WTC11 (cell line): ENCODE results near the gene EPGN. TPM values are rescaled to one million over a fixed set of nuclear protein-coding genes. Genes with fewer than 3 reads are reported as not detected.

Experiments
- ATAC-seq: fragments of 200-7000 bp; cut with Tn5 transposase; 2 replicates; pipeline ENCODE4 v1.10.0; 2021; ENCODE audit warnings: mild to moderate bottlenecking, moderate library complexity
- CTCF ChIA-PET: fragments of 300-600 bp; sonication (Branson Sonifier 250); formaldehyde crosslinking; loops from one replicate; lab custom pipeline; 2021; ENCODE audit warnings: antibody characterized with exemption; lab: Charles Lee
- POLR2A ChIA-PET: fragments of 350-600 bp; sonication (Branson Sonifier 250); formaldehyde crosslinking; loops from one replicate; lab custom pipeline; 2021; ENCODE audit warnings: antibody characterized with exemption; lab: Charles Lee
- DNase-seq: peaks from one replicate; pipeline ENCODE4 v3.0.0; 2021; ENCODE audit warnings: low spot score
- H3K27ac Mint-ChIP-seq: 2 replicates; pipeline ENCODE4 v1.8.0; 2021; ENCODE audit warnings: mixed read lengths
- H3K27me3 Mint-ChIP-seq: 2 replicates; pipeline ENCODE4 v1.8.0; 2021; ENCODE audit warnings: low read depth, mild to moderate bottlenecking, moderate library complexity, mixed read lengths
- H3K36me3 Mint-ChIP-seq: 2 replicates; pipeline ENCODE4 v1.8.0; 2021; ENCODE audit warnings: mixed read lengths
- H3K4me1 Mint-ChIP-seq: 2 replicates; pipeline ENCODE4 v1.8.0; 2022; ENCODE audit warnings: mixed read lengths
- H3K4me3 Mint-ChIP-seq: 2 replicates; pipeline ENCODE4 v1.8.0; 2021; ENCODE audit warnings: mild to moderate bottlenecking, moderate library complexity, mixed read lengths
- H3K9me3 Mint-ChIP-seq: 2 replicates; pipeline ENCODE4 v1.8.0; 2021; ENCODE audit warnings: mixed read lengths
- CREB1 ChIP-seq: sonication (generic); formaldehyde crosslinking; IDR thresholded peaks from 2 replicates; pipeline ENCODE4 v1.8.0; 2023; ENCODE audit warnings: mild to moderate bottlenecking, missing genetic modification reagents
- ELF4 ChIP-seq: sonication (generic); formaldehyde crosslinking; IDR thresholded peaks from 2 replicates; pipeline ENCODE4 v1.8.1; 2022; ENCODE audit warnings: low read depth, mild to moderate bottlenecking, moderate library complexity, missing genetic modification reagents
- EMX1 ChIP-seq: fragments of 250-450 bp; sonication (Bioruptor Pico); IDR thresholded peaks from 2 replicates; pipeline ENCODE4 v1.8.0; 2021; ENCODE audit warnings: mild to moderate bottlenecking
- ESRRA ChIP-seq: sonication (generic); formaldehyde crosslinking; IDR thresholded peaks from 2 replicates; pipeline ENCODE4 v1.8.1; 2022; ENCODE audit warnings: mild to moderate bottlenecking, missing genetic modification reagents, borderline replicate concordance
- ETV6 ChIP-seq: sonication (generic); formaldehyde crosslinking; IDR thresholded peaks from 2 replicates; pipeline ENCODE4 v1.8.1; 2022; ENCODE audit warnings: mild to moderate bottlenecking, missing genetic modification reagents
- HMGA2 ChIP-seq: fragments of 250-450 bp; sonication (Bioruptor Pico); IDR thresholded peaks from 2 replicates; pipeline ENCODE4 v1.4.0; 2021; ENCODE audit warnings: mild to moderate bottlenecking, moderate library complexity
- NFE2L1 ChIP-seq: sonication (generic); formaldehyde crosslinking; IDR thresholded peaks from 2 replicates; pipeline ENCODE4 v1.8.1; 2023; ENCODE audit warnings: missing genetic modification reagents
- NR3C1 ChIP-seq: sonication (generic); formaldehyde crosslinking; conservative IDR thresholded peaks from 2 replicates; pipeline ENCODE4 v1.8.1; 2023; ENCODE audit warnings: low read depth, mild to moderate bottlenecking, missing genetic modification reagents
- PRRX2 ChIP-seq: fragments of 250-450 bp; sonication (Bioruptor Pico); IDR thresholded peaks from 2 replicates; pipeline ENCODE4 v1.8.0; 2021; ENCODE audit warnings: mild to moderate bottlenecking
- SMAD3 ChIP-seq: sonication (generic); formaldehyde crosslinking; IDR thresholded peaks from 2 replicates; pipeline ENCODE4 v1.8.0; 2022; ENCODE audit warnings: missing genetic modification reagents, mild to moderate bottlenecking, borderline replicate concordance
- ZNF219 ChIP-seq: sonication (generic); formaldehyde crosslinking; IDR thresholded peaks from 2 replicates; pipeline ENCODE4 v1.8.0; 2023; ENCODE audit warnings: missing genetic modification reagents, mild to moderate bottlenecking, borderline replicate concordance
- ZNF263 ChIP-seq: sonication (generic); formaldehyde crosslinking; IDR thresholded peaks from 2 replicates; pipeline ENCODE4 v1.8.1; 2022; ENCODE audit warnings: low read depth, mild to moderate bottlenecking, moderate library complexity, missing genetic modification reagents
- ZNF396 ChIP-seq: fragments of 250-450 bp; sonication (Bioruptor Pico); IDR thresholded peaks from 2 replicates; pipeline ENCODE4 v1.8.0; 2021; ENCODE audit warnings: mild to moderate bottlenecking, moderate library complexity, borderline replicate concordance
- ZNF416 ChIP-seq: fragments of 250-450 bp; sonication (Bioruptor Pico); IDR thresholded peaks from 2 replicates; pipeline ENCODE4 v1.9.0; 2021; ENCODE audit warnings: mild to moderate bottlenecking, inconsistent platforms
- ZNF423 ChIP-seq: fragments of 250-450 bp; sonication (Bioruptor Pico); IDR thresholded peaks from 2 replicates; pipeline ENCODE4 v2.1.2; 2022; ENCODE audit warnings: mild to moderate bottlenecking, moderate library complexity
- total RNA-seq: library from RNA; stranded (reverse); gene quantifications from 3 replicates; pipeline ENCODE4 v1.2.3, GENCODE V29; 2021
- TF ChIP-seq, protein P1 (sequence below): sonication (generic); formaldehyde crosslinking; conservative IDR thresholded peaks from 2 replicates; pipeline ENCODE4 v1.8.1; 2022; ENCODE audit warnings: mild to moderate bottlenecking, missing genetic modification reagents
- TF ChIP-seq, protein P2 (sequence below): sonication (generic); formaldehyde crosslinking; IDR thresholded peaks from 2 replicates; pipeline ENCODE4 v1.8.0; 2023; ENCODE audit warnings: missing genetic modification reagents, mild to moderate bottlenecking, borderline replicate concordance
- TF ChIP-seq, protein P3 (sequence below): fragments of 250-450 bp; sonication (Bioruptor Pico); IDR thresholded peaks from 2 replicates; pipeline ENCODE4 v1.9.0; 2021; ENCODE audit warnings: moderate library complexity, mild to moderate bottlenecking, inconsistent platforms, borderline replicate concordance
- TF ChIP-seq, protein P4 (sequence below): sonication (generic); formaldehyde crosslinking; IDR thresholded peaks from 2 replicates; pipeline ENCODE4 v1.8.0; 2023; ENCODE audit warnings: missing genetic modification reagents
- TF ChIP-seq, protein P5 (sequence below): fragments of 250-450 bp; sonication (Bioruptor Pico); IDR thresholded peaks from 2 replicates; pipeline ENCODE4 v1.8.0; 2021; ENCODE audit warnings: mild to moderate bottlenecking
- TF ChIP-seq, protein P6 (sequence below): fragments of 250-450 bp; sonication (Bioruptor Pico); IDR thresholded peaks from 2 replicates; pipeline ENCODE4 v2.1.2; 2022; ENCODE audit warnings: mild to moderate bottlenecking, moderate library complexity
- TF ChIP-seq, protein P7 (sequence below): sonication (generic); formaldehyde crosslinking; IDR thresholded peaks from 2 replicates; pipeline ENCODE4 v1.8.1; 2022; ENCODE audit warnings: missing genetic modification reagents, borderline replicate concordance

The EPGN gene
- total RNA-seq, 1 experiment from 2014 or later: not detected

DNA sequence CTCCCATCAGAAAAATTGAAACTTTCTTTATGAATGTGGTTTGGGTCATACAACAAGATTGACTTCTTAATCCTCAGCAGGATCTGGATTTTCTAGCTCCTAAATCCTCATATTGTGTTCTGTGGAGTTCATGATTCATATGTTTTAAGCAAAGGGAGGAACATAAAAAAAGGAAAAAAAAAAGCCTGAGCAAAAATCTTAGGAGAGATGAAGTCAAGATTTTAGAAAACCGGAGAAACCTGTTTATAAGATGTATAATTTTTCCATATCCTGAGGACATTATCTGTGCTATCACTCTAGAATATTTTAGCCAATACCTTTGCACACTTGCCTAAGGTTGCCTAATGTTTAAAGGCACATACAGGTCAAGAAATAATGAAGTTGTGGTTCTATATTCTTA is 49.7 kb downstream of the EPGN start:
- peaks cover 1% of the 10 kb centered on the region; the same call in 1 of the 2 replicates for H3K27me3 Mint-ChIP-seq
- H3K27ac Mint-ChIP-seq: no peak overlapping the region

DNA sequence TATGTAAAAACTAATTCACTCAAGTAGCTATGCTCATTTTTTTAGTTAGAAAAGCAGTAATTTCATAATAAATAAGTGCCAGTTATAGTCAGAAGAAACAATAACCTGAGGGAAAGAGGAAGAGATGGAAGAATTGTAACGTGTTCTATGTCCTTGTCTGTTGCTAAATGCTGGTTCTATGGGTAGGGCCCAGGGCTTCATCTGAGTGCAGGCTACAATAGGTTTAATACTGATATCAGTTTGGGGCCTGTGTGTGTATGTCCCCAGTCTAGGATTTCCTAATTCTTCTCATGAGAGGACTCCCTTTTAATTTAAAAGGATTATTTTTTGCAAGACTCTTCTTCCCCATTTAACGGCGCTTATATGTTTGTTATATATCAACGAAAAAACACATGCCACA is 53.4 kb downstream of the EPGN start:
- POLR2A ChIA-PET: no interaction called here
- peaks cover 13% of the 10 kb centered on the region for H3K4me1 Mint-ChIP-seq
- H3K27me3 Mint-ChIP-seq: peaks cover 30% of the 10 kb centered on the region
- H3K4me3 Mint-ChIP-seq: no peak overlapping the region
- DNase-seq (no peak), ATAC-seq (no peak)
- H3K27ac Mint-ChIP-seq: no peak overlapping the region
- no peaks in the 10 kb centered on the region for H3K36me3 Mint-ChIP-seq
- no peaks in the 10 kb centered on the region for H3K9me3 Mint-ChIP-seq
- TF ChIP-seq, protein P1, sequence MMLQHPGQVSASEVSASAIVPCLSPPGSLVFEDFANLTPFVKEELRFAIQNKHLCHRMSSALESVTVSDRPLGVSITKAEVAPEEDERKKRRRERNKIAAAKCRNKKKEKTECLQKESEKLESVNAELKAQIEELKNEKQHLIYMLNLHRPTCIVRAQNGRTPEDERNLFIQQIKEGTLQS (CRISPR knock-in tag): no peak
- no peak for TF ChIP-seq ZNF396 (CRISPR knock-in tag)
- TF ChIP-seq ZNF219 (CRISPR knock-in tag): no peak
- no peak for TF ChIP-seq ETV6 (CRISPR knock-in tag)
- TF ChIP-seq EMX1: no peak
- no peak for TF ChIP-seq CREB1 (CRISPR knock-in tag)
- TF ChIP-seq, protein P2, sequence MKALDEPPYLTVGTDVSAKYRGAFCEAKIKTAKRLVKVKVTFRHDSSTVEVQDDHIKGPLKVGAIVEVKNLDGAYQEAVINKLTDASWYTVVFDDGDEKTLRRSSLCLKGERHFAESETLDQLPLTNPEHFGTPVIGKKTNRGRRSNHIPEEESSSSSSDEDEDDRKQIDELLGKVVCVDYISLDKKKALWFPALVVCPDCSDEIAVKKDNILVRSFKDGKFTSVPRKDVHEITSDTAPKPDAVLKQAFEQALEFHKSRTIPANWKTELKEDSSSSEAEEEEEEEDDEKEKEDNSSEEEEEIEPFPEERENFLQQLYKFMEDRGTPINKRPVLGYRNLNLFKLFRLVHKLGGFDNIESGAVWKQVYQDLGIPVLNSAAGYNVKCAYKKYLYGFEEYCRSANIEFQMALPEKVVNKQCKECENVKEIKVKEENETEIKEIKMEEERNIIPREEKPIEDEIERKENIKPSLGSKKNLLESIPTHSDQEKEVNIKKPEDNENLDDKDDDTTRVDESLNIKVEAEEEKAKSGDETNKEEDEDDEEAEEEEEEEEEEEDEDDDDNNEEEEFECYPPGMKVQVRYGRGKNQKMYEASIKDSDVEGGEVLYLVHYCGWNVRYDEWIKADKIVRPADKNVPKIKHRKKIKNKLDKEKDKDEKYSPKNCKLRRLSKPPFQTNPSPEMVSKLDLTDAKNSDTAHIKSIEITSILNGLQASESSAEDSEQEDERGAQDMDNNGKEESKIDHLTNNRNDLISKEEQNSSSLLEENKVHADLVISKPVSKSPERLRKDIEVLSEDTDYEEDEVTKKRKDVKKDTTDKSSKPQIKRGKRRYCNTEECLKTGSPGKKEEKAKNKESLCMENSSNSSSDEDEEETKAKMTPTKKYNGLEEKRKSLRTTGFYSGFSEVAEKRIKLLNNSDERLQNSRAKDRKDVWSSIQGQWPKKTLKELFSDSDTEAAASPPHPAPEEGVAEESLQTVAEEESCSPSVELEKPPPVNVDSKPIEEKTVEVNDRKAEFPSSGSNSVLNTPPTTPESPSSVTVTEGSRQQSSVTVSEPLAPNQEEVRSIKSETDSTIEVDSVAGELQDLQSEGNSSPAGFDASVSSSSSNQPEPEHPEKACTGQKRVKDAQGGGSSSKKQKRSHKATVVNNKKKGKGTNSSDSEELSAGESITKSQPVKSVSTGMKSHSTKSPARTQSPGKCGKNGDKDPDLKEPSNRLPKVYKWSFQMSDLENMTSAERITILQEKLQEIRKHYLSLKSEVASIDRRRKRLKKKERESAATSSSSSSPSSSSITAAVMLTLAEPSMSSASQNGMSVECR (CRISPR knock-in tag): no peak
- TF ChIP-seq, protein P3, sequence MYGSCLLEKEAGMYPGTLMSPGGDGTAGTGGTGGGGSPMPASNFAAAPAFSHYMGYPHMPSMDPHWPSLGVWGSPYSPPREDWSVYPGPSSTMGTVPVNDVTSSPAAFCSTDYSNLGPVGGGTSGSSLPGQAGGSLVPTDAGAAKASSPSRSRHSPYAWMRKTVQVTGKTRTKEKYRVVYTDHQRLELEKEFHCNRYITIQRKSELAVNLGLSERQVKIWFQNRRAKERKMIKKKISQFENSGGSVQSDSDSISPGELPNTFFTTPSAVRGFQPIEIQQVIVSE (CRISPR knock-in tag): no peak
- no peak for TF ChIP-seq PRRX2 (CRISPR knock-in tag)
- CTCF ChIA-PET: no interaction called here

More for the DNA sequence above, 49.7 kb downstream of the EPGN start:
- DNase-seq: no peak
- ChIA-PET POLR2A (no interaction called here), CTCF (no interaction called here)
- Mint-ChIP-seq H3K4me1 (0 out of 2 replicates have a peak, but pooled peaks cover 4% of the 10 kb centered on the region), H3K9me3 (no peaks in the 10 kb centered on the region), H3K36me3 (no peaks in the 10 kb centered on the region)
- TF ChIP-seq SMAD3 (CRISPR knock-in tag): no peak
- TF ChIP-seq NFE2L1 (CRISPR knock-in tag): no peak
- TF ChIP-seq, all 79 proteins: peak for 0
- ATAC-seq: no peak
- H3K4me3 Mint-ChIP-seq: no peak overlapping the region

DNA sequence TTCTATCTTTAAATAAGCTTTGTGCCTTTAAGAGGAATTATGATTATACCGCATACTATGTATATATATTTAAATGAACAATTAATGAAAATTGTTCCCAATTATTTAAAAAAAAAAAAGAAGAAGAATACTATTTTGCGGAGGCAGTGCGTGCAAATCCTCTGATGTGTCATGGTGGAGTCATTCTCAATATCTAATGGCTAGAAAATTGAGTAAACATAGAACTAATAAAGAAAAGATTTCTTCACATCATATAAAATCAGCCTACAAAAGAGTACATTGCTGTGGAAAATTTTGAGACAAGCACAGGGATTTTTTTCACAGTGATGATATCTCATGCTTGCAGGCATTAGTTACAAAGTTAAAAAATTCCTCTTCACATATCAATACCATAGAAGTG is 54.1 kb downstream of the EPGN start:
- Mint-ChIP-seq H3K4me3 (no peak overlapping the region), H3K27ac (no peak overlapping the region), H3K36me3 (no peaks in the 10 kb centered on the region), H3K27me3 (peaks cover 31% of the 10 kb centered on the region), H3K4me1 (peaks cover 13% of the 10 kb centered on the region), H3K9me3 (no peaks in the 10 kb centered on the region)
- CTCF ChIA-PET: no interaction called here
- DNase-seq (no peak), ATAC-seq (no peak)
- POLR2A ChIA-PET: no interaction called here
- TF ChIP-seq ZNF263 (CRISPR knock-in tag): no peak
- TF ChIP-seq, protein P4, sequence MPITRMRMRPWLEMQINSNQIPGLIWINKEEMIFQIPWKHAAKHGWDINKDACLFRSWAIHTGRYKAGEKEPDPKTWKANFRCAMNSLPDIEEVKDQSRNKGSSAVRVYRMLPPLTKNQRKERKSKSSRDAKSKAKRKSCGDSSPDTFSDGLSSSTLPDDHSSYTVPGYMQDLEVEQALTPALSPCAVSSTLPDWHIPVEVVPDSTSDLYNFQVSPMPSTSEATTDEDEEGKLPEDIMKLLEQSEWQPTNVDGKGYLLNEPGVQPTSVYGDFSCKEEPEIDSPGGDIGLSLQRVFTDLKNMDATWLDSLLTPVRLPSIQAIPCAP: no peak
- TF ChIP-seq ZNF416 (CRISPR knock-in tag): no peak
- no peak for TF ChIP-seq NR3C1 (CRISPR knock-in tag)
- TF ChIP-seq ELF4 (CRISPR knock-in tag): no peak
- TF ChIP-seq, protein P5, sequence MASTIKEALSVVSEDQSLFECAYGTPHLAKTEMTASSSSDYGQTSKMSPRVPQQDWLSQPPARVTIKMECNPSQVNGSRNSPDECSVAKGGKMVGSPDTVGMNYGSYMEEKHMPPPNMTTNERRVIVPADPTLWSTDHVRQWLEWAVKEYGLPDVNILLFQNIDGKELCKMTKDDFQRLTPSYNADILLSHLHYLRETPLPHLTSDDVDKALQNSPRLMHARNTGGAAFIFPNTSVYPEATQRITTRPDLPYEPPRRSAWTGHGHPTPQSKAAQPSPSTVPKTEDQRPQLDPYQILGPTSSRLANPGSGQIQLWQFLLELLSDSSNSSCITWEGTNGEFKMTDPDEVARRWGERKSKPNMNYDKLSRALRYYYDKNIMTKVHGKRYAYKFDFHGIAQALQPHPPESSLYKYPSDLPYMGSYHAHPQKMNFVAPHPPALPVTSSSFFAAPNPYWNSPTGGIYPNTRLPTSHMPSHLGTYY: no peak
- no peak for TF ChIP-seq HMGA2
- TF ChIP-seq ZNF423: no peak
- TF ChIP-seq, protein P6, sequence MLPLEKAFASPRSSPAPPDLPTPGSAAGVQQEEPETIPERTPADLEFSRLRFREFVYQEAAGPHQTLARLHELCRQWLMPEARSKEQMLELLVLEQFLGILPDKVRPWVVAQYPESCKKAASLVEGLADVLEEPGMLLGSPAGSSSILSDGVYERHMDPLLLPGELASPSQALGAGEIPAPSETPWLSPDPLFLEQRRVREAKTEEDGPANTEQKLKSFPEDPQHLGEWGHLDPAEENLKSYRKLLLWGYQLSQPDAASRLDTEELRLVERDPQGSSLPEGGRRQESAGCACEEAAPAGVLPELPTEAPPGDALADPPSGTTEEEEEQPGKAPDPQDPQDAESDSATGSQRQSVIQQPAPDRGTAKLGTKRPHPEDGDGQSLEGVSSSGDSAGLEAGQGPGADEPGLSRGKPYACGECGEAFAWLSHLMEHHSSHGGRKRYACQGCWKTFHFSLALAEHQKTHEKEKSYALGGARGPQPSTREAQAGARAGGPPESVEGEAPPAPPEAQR (CRISPR knock-in tag): no peak
- no peak for TF ChIP-seq ESRRA
- TF ChIP-seq, protein P7, sequence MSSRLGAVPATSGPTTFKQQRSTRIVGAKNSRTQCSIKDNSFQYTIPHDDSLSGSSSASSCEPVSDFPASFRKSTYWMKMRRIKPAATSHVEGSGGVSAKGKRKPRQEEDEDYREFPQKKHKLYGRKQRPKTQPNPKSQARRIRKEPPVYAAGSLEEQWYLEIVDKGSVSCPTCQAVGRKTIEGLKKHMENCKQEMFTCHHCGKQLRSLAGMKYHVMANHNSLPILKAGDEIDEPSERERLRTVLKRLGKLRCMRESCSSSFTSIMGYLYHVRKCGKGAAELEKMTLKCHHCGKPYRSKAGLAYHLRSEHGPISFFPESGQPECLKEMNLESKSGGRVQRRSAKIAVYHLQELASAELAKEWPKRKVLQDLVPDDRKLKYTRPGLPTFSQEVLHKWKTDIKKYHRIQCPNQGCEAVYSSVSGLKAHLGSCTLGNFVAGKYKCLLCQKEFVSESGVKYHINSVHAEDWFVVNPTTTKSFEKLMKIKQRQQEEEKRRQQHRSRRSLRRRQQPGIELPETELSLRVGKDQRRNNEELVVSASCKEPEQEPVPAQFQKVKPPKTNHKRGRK (CRISPR knock-in tag): no peak
